Measurements from ENCODE around the gene MGAT5. TPM values are rescaled to one million over a fixed set of nuclear protein-coding genes. Genes with fewer than 3 reads are reported as not detected.

MGAT5 gene
- total RNA-seq, 4 donors from 2014 or later = 32.4 to 65.9 (median 46.6) TPM

DNA sequence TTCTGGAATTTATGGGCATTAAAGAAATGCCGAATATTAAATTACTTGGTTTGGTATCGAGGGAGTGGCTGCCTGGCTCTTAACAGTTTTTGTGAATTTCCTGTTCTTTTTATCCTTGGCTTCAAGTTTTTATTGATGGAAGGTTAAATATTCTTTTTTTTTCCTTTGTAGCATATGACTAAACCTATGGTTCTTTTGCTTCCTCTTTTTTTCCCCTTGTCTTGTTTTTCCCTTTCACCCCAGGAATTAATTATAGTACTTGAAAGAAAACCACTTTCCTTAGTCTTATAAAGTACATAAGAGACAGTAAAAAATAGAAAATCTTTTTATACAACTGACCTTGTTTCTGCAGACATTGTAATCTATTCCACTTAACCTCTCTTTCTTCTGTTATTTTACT lies 42.4 kb downstream of the MGAT5 start:
- no peak overlapping the region for H3K4me3 ChIP-seq
- no peak overlapping the region for H3K27ac ChIP-seq
- H3K27me3 ChIP-seq = no peaks in the 10 kb centered on the region
- 62 to 91% methylated on average over 2 of the region's 2 CpGs for WGBS, 2 donors (ENCODE audit: low coverage in 1 of 2)
- no peaks in the 10 kb centered on the region for H3K9me3 ChIP-seq
- H3K4me1 ChIP-seq = peaks cover under 1 to 22% (median 2%) of the 10 kb centered on the region in 3 donors
- TF ChIP-seq POLR2AphosphoS5 (IDR thresholded peaks at IDR 0.05) (no peak), POLR2A (IDR thresholded peaks at IDR 0.05) (no peak), EP300 (IDR thresholded peaks at IDR 0.05) (no peak)
- TF ChIP-seq, protein P1, sequence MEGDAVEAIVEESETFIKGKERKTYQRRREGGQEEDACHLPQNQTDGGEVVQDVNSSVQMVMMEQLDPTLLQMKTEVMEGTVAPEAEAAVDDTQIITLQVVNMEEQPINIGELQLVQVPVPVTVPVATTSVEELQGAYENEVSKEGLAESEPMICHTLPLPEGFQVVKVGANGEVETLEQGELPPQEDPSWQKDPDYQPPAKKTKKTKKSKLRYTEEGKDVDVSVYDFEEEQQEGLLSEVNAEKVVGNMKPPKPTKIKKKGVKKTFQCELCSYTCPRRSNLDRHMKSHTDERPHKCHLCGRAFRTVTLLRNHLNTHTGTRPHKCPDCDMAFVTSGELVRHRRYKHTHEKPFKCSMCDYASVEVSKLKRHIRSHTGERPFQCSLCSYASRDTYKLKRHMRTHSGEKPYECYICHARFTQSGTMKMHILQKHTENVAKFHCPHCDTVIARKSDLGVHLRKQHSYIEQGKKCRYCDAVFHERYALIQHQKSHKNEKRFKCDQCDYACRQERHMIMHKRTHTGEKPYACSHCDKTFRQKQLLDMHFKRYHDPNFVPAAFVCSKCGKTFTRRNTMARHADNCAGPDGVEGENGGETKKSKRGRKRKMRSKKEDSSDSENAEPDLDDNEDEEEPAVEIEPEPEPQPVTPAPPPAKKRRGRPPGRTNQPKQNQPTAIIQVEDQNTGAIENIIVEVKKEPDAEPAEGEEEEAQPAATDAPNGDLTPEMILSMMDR (IDR thresholded peaks at IDR 0.05) = no peak
- H3K36me3 ChIP-seq = no peaks in the 10 kb centered on the region
- ATAC-seq = no peak

DNA sequence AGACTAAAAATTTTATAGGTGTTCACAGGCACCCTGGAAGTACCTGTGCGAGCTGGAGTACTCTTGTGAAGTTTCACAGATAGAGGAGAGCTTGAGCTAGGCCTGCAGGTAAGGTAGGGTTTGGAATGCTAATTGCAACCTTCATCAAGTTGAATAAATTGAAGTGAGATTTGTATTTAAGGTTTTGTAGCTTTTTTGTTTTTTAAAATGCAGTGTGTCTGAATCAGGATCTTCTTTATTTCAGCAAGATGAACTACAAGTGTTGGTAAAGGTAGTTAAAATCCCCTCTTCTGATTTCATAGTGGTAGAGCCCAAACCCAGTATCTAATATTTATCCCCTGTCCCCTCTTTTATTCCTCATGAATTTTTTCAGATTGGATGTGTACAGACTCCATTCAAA lies 45.5 kb downstream of the MGAT5 start:
- TF ChIP-seq POLR2A (IDR thresholded peaks at IDR 0.05) (no peak), POLR2AphosphoS5 (IDR thresholded peaks at IDR 0.05) (no peak), EP300 (IDR thresholded peaks at IDR 0.05) (no peak)
- TF ChIP-seq, protein P1 (IDR thresholded peaks at IDR 0.05) = no peak
- H3K27me3 ChIP-seq = no peaks in the 10 kb centered on the region
- H3K4me1 ChIP-seq = peaks cover 8 to 34% (median 10%) of the 10 kb centered on the region in 3 donors
- no peaks in the 10 kb centered on the region for H3K36me3 ChIP-seq
- ATAC-seq = no peak
- no peak overlapping the region for H3K4me3 ChIP-seq
- 100% methylated on average over 1 of the region's 1 CpG for WGBS, 2 donors (ENCODE audit: low coverage in 1 of 2)
- H3K27ac ChIP-seq = no peak overlapping the region
- H3K9me3 ChIP-seq = no peaks in the 10 kb centered on the region

- H3K9me3 ChIP-seq = no peaks in the 10 kb centered on the region
- H3K4me1 ChIP-seq = peaks cover 8 to 29% (median 10%) of the 10 kb centered on the region in 3 donors
- WGBS, 2 donors (ENCODE audit: low coverage in 1 of 2) = 60 to 63% methylated on average over 1 of the region's 1 CpG
- ATAC-seq = no peak
- no peak overlapping the region for H3K27ac ChIP-seq
- H3K4me3 ChIP-seq = no peak overlapping the region
- TF ChIP-seq POLR2AphosphoS5 (IDR thresholded peaks at IDR 0.05) (no peak), EP300 (IDR thresholded peaks at IDR 0.05) (no peak), POLR2A (IDR thresholded peaks at IDR 0.05) (no peak)
- TF ChIP-seq, protein P1 (IDR thresholded peaks at IDR 0.05) = no peak
- no peaks in the 10 kb centered on the region for H3K27me3 ChIP-seq
- no peaks in the 10 kb centered on the region for H3K36me3 ChIP-seq
Observed at GRCh38 chr2:134300585-134300984, 46.7 kb downstream of the MGAT5 start.

- no peaks in the 10 kb centered on the region for H3K27me3 ChIP-seq
- H3K4me1 ChIP-seq = peaks cover 8 to 22% (median 10%) of the 10 kb centered on the region in 3 donors
- TF ChIP-seq POLR2A (IDR thresholded peaks at IDR 0.05) (no peak), EP300 (IDR thresholded peaks at IDR 0.05) (no peak), POLR2AphosphoS5 (IDR thresholded peaks at IDR 0.05) (peak; percentile 10)
- TF ChIP-seq, protein P1 (IDR thresholded peaks at IDR 0.05) = no peak
- no peak for ATAC-seq
- no peaks in the 10 kb centered on the region for H3K9me3 ChIP-seq
- no peak overlapping the region for H3K27ac ChIP-seq
- H3K4me3 ChIP-seq = no peak overlapping the region
- H3K36me3 ChIP-seq = no peaks in the 10 kb centered on the region
- WGBS, 2 donors (ENCODE audit: low coverage in 1 of 2) = 20 to 33% methylated on average over 7 to 8 of the region's 8 CpGs
Observed at GRCh38 chr2:134301099-134301927, 47.4 kb downstream of the MGAT5 start.

GRCh38 chr2:134301928-134302260 lies 48.0 kb downstream of the MGAT5 start:
- WGBS, 2 donors (ENCODE audit: low coverage in 1 of 2) = 15 to 18% methylated on average over 2 of the region's 2 CpGs
- no peaks in the 10 kb centered on the region for H3K9me3 ChIP-seq
- no peaks in the 10 kb centered on the region for H3K27me3 ChIP-seq
- no peak overlapping the region for H3K27ac ChIP-seq
- no peaks in the 10 kb centered on the region for H3K36me3 ChIP-seq
- H3K4me1 ChIP-seq = peaks cover 8 to 20% (median 10%) of the 10 kb centered on the region in 3 donors
- no peak for ATAC-seq
- H3K4me3 ChIP-seq = no peak overlapping the region
- no peak for TF ChIP-seq EP300 (IDR thresholded peaks at IDR 0.05)
- TF ChIP-seq POLR2AphosphoS5 (IDR thresholded peaks at IDR 0.05) = no peak
- no peak for TF ChIP-seq POLR2A (IDR thresholded peaks at IDR 0.05)
- TF ChIP-seq, protein P1 (IDR thresholded peaks at IDR 0.05) = no peak
